Fibroblast of pulmonary artery (primary cell): ENCODE measurements around the gene ERBB2.

Source experiments
- DNase-seq: peaks from one replicate; pipeline ENCODE4 v3.0.0-alpha.2; 2010; ENCODE audit warnings: low read depth
- H3K4me3 ChIP-seq: replicated peaks from 2 replicates; pipeline ENCODE4 v1.5.1; 2011; ENCODE audit warnings: low read depth, mild to moderate bottlenecking, control low read depth, low read length, moderate library complexity
- TF ChIP-seq, protein P1 (sequence below): IDR thresholded peaks from 2 replicates; pipeline ENCODE4 v1.5.1; 2011; ENCODE audit warnings: mild to moderate bottlenecking, control low read depth, low read length, inconsistent platforms; ENCODE audit errors: missing control alignments

ERBB2 gene

DNA sequence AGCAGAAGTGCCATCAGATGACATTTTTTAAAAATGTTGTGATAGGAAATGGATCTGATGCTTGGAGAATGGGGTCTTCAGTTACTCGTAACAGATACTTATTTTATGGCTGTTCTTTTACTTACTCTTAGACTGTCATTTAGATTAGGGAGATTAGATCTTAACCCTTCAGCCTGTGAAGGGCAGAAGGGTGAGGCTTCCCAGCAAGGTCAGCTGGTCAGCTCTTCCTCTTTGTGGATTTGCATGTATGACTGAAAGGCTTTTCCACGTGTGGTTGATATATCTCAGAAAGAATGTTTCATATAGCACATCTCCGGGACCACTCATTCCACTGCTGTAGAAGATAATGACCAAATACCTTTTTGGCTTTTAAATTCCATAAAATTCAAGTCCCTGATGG is 65.3 kb downstream of the ERBB2 start:
- TF ChIP-seq, protein P1, sequence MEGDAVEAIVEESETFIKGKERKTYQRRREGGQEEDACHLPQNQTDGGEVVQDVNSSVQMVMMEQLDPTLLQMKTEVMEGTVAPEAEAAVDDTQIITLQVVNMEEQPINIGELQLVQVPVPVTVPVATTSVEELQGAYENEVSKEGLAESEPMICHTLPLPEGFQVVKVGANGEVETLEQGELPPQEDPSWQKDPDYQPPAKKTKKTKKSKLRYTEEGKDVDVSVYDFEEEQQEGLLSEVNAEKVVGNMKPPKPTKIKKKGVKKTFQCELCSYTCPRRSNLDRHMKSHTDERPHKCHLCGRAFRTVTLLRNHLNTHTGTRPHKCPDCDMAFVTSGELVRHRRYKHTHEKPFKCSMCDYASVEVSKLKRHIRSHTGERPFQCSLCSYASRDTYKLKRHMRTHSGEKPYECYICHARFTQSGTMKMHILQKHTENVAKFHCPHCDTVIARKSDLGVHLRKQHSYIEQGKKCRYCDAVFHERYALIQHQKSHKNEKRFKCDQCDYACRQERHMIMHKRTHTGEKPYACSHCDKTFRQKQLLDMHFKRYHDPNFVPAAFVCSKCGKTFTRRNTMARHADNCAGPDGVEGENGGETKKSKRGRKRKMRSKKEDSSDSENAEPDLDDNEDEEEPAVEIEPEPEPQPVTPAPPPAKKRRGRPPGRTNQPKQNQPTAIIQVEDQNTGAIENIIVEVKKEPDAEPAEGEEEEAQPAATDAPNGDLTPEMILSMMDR, result no peak
- no peak for DNase-seq
- H3K4me3 ChIP-seq, result no peak overlapping the region

GRCh38 chr17:39765766-39766165 is 65.9 kb downstream of the ERBB2 start:
- no peak for DNase-seq
- H3K4me3 ChIP-seq, result no peak overlapping the region
- TF ChIP-seq, protein P1, result no peak

DNA sequence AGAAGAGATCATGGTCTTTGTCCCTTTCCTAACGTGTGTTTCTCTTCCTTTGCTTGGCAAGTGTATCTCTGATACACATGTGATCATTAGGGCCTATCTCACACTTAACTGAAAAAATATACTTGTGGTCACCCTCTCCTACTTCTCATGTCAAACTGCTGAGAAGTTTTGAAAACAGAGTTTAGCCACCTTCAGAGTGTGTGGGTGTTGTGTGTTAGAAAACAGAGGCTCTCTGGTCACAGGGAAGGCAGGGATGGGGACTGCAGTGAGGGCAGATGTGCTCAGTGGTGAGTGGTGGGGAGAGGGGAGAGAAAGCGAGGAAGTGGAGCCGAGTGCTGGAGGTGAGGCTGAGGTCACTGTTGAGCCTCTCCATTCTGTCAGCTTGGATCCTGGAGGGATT is 67.3 kb downstream of the ERBB2 start:
- no peak for DNase-seq
- TF ChIP-seq, protein P1, result no peak
- no peak overlapping the region for H3K4me3 ChIP-seq

DNA sequence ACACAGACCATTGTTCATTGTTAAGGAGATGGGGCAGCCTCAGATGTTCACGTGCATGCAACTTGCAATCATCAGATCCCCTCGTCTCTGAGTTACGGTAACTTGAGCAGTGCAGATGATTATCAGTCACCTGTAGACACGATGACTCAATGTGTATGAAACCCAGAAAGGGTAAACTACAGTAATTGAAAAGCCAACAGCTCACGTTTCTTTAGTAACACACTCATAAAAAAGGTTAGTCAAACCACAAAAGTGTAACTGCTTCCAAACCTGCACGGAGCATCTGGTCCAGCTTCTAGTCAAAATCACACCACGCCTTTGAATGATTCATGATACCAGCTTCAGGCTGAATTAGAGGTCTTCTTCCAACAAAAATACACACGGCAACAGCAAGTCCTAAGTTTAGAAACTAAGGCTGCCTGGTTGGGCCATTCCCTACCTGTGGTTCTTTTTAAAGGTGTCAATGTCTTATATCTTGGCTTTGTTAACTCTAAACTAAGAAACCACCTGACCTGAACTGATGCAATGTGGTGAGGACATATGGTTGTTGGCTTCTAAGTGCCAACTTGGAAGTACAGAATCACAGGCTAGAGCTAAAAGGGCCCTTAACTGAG is 70.2 kb downstream of the ERBB2 start:
- no peak overlapping the region for H3K4me3 ChIP-seq
- DNase-seq, result no peak
- TF ChIP-seq, protein P1, result no peak

- TF ChIP-seq, protein P1, result no peak
- H3K4me3 ChIP-seq, result no peak overlapping the region
- no peak for DNase-seq
Observed at GRCh38 chr17:39772415-39772814, 72.6 kb downstream of the ERBB2 start.

DNA sequence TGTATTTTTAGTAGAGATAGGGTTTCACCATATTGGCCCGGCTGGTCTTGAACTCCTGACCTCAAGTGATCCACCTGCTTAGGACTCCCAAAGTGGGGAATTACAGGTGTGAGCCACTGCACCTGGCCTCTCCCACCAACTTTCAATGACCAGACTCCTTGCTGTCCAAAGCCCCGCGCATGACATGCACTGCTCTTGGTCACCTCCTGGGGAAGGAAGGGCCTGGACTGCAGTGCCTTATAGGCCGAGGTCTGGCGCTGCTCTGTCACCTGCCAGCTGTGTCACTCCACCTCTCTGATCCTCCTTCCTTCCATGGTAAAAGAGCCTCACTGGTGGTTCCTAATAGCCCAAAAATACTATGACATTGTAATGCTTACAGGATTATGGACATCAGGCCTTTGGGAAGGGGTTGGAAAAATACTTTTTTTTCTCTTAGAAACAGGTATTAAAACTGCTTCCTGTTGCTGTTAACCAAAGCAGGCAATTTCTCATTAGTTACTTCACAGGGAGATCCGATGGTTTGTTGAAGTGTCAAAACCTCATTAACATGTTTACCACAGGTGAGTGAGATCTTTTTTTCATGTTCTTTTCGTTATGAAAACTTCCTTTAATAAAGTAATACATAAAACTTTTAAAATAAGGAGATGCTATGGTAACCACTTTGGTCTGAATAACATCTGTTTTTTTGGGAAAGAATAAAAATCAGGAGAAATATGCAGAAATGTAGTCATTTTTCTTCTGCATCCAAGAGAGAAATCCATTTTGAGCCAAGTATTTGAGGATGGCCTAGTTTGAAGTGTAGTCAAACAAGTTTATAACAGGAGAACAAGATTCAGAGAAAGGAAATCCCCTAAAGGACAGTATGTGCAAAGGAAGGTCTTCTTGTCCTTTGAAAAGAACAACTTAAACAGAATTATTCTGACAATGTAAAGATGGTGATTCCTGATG is 73.4 kb downstream of the ERBB2 start:
- no peak overlapping the region for H3K4me3 ChIP-seq
- DNase-seq, result no peak
- TF ChIP-seq, protein P1, result no peak
